GM19372 (cell line): ENCODE results near the gene PPM1N.

Experiments
- ATAC-seq: cut with Tn5 transposase; IDR thresholded peaks from one replicate; pipeline ENCODE4 v1.9.1; 2021; ENCODE audit warnings: mild to moderate bottlenecking, low read depth, moderate library complexity; ENCODE audit not compliant: unreplicated experiment

PPM1N gene, protein sequence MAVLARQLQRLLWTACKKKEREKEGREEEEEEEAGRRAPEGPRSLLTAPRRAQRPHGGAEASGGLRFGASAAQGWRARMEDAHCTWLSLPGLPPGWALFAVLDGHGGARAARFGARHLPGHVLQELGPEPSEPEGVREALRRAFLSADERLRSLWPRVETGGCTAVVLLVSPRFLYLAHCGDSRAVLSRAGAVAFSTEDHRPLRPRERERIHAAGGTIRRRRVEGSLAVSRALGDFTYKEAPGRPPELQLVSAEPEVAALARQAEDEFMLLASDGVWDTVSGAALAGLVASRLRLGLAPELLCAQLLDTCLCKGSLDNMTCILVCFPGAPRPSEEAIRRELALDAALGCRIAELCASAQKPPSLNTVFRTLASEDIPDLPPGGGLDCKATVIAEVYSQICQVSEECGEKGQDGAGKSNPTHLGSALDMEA

DNA sequence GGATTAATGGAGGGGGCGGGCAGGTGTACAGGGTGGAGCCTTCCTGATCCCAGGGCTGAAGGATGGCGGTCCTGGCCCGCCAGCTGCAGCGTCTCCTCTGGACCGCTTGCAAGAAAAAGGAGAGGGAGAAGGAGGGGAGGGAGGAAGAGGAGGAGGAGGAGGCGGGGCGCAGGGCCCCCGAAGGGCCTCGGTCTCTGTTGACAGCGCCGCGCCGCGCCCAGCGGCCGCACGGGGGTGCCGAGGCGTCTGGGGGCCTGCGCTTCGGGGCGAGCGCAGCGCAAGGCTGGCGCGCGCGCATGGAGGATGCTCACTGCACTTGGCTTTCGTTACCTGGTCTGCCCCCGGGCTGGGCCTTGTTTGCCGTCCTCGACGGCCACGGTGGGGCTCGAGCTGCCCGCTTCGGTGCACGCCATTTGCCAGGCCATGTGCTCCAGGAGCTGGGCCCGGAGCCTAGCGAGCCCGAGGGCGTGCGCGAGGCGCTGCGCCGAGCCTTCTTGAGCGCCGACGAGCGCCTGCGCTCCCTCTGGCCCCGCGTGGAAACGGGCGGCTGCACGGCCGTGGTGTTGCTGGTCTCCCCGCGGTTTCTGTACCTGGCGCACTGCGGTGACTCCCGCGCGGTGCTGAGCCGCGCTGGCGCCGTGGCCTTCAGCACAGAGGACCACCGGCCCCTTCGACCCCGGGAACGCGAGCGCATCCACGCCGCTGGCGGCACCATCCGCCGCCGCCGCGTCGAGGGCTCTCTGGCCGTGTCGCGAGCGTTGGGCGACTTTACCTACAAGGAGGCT is at the start of gene PPM1N:
PPM1N (plus strand) TSS at position 33 of the 785 bp plus-strand sequence; CDS start at position 63, 30 bp downstream.
- no peak for ATAC-seq

DNA sequence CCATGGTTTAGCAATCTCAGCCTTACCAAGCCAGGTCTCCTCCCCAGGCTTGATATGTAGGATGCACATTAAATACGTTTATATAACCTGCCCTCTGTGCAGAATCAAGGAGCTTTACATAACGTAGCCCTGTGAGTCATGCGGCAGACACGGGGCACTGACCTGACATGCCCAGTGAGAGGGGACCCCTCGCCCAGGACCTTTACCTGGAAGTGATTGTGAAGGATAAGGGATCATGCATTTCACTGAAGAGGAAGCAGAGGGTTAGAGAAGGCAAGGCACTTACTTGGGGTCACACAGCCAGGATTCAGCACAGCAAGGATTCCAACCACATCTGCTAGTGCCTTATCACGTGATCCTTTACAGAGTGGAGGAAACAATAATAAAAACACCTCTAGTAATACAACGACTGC is 49.4 kb upstream of the PPM1N start:
- no peak for ATAC-seq

DNA sequence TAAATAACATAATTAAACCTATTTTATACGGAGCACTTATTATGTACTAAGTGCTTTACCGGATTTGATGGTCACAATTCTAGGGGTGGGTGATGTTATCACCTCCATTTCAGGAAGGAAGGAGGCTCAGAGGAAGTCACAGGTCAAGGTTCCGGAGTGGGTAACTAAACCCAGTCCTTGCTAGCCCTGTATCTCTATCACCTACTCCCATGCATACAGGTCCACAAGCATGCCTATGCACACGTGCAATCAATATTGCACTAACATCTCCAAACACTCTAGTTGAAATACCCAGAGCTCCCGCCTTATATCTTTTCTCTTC is 48.3 kb upstream of the PPM1N start:
- ATAC-seq, result no peak

DNA sequence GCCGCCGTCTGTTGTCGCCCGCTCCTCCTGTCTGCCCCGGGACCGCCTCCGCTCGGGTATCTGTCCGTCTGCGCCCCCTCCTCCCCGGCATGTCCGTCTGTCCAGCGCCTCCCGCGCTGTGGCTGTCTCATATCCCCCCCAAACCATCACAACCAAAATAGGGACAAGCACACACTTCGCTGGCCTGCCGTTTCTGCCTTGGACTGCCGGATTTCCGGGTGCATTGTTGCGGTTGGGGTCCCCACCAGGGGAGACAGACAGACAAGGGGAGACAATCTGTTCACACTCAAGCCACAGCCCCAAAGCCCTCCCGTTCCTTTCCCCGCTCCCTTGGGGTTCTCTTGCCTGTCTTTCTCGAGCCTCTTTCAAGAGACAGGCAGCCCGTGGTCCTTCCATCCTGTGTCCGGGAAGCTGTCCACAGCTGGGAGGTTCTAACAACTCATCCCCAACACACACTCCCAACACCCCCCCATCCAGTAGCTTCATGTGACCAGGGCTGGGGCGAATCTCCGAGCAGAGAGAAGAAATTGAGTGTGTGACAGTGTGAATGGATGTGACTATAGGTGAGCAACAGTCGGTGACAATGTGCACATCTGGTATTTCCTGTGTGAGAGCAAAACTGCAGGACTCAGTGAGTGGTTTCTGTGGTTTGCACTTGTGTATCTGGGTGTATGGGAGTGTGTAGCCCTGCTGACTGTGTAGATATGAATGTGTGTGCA is 47.0 kb upstream of the PPM1N start:
- no peak for ATAC-seq

DNA sequence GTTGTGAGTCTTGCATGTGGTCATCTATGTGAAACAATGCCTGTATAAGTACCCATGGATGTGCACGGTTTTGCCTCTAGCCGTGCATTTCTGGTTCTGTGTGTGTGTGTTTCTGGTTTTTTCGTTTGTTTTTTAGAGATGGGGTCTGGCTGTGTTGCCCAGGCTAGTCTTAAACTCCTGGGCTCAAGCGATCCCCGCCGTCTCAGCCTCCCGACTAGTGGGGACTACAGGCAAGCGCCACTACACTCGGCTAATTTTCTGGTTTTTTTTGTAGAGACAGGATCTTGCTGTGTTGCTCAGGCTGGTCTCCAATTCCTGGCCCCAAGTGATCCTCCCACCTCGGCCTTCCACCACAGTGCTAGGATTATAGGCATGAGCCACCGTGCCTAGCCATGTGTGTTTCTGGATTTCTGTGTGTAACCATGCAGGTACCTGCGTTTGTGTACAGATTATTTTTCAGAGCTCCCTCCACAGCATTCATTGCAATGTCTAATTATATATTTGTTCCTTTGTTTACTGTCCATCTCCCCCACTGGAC is 46.3 kb upstream of the PPM1N start:
- no peak for ATAC-seq

DNA sequence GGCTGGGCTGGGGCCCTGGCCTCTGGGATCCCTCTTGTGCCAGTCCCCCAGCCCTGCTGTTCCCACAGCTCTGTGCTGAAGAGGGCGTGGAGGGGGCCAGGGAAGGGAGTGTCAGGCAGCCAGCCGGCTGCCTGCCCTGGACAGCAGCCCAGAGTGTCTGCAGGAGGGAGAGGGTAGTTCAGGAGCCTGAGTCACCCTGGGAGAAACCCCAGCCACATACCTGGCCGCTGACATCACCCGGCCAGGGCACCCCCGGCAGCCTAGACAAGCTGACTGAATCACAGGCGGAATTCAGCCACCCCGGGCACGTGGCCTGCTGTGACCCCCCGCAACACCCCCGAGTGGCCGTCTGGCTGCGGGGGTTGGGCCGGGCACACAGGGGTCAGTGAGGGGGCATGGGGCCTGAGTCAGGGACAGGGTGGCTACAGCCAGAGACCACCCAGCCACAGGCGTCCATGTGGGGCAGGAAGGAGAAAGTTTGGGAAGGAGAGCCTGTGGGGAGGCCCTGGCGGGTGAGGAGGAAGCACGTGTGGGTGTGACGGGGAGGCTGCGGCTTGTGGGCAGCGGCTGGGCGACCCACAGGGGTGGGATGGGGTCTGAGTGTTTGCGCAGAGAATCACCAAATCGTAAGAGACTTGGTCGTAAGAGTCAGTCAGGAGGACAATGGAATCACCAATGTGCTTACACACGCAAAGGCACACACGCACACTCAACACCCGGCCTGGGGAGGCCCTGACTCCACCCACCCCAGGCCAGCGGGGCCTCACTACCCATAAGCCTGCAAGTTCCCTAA is 42.3 kb upstream of the PPM1N start:
- ATAC-seq, result no peak

DNA sequence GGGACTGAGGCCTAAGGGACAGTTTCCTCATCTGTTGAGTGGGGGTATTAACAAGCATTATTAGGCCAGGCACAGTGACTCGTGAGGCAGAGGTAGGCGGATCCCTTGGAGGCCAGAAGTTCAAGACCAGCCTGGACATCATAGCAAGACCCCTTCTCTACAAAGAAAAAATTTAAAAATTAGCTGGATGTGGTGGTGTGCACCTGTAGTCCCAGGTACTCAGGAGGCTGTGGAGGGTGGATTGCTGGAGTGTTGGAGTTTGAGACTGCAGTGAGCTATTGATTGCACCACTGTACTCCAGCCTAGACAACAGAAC is 41.8 kb upstream of the PPM1N start:
- no peak for ATAC-seq

DNA sequence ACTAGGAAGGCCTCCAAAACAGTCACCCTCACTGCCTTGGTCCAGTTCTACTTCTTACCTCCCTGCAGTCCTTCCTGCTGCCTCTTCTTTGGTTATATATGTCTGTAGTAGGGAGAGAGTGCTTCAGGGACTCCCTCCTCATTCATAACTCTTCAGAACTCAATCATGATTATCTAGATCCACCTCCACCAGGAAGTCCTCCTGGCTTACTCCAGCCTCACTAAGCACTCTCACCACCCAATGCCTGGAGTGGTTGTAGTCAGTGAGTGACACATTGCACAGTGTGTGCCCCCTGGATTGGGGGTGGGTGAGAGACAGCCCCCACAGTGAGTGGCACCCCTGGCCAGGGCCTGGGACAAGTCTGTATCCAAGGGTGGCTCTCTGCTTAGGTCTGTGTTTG is 40.5 kb upstream of the PPM1N start:
- no peak for ATAC-seq

DNA sequence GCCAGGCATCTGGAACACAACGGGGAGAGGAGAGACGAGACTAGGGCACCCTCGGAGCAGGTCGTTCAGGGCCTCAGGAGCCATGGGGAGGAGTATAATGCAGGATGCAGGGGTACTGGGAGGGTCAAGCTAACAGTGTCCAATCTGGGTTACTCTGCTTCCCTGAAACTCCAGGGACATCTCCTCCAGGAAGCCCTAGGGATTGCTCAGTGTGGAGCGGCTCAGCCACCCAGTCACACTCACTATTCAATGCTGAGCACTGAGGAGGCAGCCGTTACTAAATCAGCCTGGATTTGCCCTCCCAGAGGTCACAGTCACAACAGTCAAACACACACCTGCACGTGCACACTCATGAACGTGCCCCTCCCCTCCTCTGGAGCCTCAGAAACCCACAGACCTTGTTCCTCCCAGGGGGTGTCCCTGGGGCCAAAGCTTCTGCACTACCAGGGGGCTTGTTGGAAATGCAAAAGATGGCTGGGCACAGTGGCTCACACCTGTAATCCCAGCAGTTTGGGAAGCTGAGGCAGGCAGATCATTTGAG is 37.4 kb upstream of the PPM1N start:
- no peak for ATAC-seq

DNA sequence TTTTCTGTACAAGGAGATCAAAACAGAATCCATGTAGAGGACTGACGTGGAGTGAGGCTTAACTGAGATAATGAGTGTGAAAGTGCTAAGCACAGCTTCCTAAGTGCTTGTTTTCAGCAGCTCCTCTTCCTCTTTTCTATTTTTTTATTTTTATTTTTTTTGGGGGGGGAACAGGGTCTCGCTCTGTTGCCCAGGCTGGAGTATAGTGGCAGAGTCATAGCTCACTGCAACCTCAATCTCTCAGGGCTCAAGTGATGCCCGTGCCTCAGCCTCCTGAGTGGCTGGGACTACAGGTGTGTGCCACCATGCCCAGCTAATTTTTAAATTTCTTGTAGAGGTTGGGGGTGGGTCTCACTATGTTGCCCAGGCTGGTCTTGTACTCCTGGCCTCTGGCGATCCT is 36.1 kb upstream of the PPM1N start:
- no peak for ATAC-seq

DNA sequence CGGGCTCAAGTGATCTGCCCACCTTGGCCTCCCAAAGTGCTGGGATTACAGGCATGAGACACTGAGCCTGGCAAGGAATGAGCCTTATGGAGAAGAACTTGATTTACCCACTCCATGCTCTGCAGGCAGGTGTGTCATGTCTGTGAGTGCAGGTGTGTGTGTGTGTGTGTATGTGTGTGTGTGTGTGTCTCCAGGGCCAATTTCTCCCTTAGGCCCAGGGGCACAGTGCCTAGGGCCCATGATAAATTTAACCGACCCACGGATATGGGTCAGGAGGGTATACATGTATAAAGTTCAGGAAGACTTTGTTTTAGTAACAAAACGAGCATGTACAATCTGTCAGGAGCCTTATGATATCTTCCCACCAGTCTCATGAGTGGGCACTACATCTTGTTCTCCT is 35.0 kb upstream of the PPM1N start:
- no peak for ATAC-seq

DNA sequence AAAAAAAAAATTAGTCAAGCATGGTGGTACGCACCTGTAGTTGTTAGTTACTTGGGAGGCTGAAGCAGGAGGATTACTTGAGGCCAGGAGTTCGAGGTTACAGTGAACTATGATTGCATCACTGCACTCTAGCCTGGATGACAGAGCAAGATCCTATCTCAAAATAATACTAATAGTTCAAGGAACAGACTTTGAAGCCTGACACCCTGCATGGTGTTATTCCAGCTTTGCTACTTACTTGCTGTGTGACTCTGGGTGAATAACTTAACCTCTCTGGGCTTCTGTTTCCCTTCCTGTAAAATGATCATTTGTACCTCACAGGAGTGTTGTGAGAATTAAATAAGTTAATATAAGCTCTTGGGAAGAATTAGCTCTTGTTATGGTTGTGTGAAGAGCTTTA is 34.0 kb upstream of the PPM1N start:
- no peak for ATAC-seq

DNA sequence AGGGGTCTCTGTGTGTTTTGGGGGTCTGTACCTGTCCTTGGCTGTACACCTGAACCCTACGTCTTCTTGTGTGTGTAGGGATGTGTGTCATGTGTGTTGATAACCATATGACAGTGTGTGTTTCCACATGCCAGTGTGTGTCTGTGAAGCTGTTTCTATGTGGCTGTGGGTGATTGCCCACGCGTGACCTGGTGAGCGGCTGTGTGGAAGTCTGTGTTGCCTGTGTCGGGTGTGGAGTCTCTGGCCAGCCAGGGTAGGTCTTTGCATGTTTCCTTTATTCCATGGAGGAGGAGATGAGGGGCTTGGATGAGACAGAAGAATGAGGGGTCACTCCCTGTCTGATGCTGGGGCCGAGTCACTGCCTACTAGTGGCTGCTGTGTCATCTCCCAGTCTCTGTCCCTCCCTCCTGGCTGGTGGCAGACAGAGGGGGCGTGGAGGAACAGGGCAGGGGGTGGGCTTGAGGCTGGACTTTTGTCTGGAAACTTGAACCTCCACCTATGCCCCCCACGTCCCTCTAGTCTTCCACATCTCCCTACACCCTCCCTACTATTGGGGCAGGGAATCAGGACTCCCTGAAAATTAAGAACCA is 33.3 kb upstream of the PPM1N start:
- ATAC-seq, result no peak

DNA sequence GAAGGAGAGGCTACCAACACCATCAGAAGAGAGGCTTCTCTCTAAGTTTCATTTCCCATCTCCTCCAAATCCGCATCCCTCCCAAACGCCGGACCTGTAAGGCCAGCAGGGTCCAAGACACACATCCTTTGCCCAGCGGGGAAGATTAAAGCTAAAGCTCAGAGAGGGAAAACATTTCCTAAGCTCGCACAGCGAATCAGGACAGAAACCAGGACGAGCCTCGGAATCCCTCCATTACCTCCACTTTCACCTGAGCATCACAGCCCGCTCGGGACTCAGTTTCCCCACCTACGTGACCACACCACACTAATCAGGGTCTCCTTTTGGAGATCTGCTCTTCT is 31.2 kb upstream of the PPM1N start:
- no peak for ATAC-seq

DNA sequence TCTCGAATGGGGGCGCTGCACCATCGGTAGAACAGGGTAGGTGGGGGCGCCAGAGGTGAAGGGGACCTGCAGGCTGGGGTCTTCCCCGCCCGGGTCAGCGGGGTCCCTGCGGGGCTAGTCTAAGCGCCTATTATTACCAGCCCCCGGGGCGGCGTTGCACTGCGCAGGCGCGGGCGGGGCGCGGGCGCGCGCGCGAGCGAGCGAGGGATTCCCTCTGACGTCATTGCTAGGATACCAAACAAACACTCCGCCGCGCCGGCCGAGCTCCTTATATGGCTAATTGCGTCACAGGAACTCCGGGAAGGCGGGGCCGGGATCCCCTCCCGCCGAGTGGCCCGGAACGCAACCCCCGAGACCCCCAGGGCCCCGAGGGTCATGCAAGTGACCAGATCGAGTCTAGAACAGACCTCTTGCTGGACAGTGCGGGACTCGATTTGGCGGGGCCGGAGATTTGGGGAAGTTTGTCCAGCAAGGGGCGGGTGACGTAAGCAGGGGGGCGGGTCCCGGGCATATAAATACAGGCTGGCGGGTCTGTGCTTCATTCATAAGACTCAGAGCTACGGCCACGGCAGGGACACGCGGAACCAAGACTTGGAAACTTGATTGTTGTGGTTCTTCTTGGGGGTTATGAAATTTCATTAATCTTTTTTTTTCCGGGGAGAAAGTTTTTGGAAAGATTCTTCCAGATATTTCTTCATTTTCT is 30.6 kb upstream of the PPM1N start, which contains the start of gene FOSB:
FOSB (plus strand) TSS at position 541 of the 703 bp plus-strand sequence. CDS start 591 bp downstream, outside the sequence.
- peak; percentile 38 for ATAC-seq

DNA sequence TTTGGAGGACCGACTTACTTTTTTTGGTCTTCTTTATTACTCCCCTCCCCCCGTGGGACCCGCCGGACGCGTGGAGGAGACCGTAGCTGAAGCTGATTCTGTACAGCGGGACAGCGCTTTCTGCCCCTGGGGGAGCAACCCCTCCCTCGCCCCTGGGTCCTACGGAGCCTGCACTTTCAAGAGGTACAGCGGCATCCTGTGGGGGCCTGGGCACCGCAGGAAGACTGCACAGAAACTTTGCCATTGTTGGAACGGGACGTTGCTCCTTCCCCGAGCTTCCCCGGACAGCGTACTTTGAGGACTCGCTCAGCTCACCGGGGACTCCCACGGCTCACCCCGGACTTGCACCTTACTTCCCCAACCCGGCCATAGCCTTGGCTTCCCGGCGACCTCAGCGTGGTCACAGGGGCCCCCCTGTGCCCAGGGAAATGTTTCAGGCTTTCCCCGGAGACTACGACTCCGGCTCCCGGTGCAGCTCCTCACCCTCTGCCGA is 30.0 kb upstream of the PPM1N start:
- peak; percentile 15 for ATAC-seq

DNA sequence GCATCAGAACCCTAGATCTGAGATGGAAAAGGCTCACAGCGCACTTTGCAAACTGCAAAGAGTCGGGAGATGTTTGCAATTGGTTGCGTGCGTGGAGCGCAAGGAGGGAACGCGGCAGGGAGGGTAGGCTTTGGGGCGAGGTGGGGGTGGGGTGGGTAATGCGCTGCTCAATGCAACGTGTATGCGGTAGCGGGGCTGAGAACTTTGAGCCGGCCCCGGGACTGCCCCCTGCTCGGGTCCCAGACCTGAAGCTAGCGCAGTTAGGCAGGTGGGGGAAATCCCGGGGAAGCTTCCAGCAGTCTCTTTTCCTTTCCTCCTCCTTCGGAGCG is 29.5 kb upstream of the PPM1N start:
- no peak for ATAC-seq

DNA sequence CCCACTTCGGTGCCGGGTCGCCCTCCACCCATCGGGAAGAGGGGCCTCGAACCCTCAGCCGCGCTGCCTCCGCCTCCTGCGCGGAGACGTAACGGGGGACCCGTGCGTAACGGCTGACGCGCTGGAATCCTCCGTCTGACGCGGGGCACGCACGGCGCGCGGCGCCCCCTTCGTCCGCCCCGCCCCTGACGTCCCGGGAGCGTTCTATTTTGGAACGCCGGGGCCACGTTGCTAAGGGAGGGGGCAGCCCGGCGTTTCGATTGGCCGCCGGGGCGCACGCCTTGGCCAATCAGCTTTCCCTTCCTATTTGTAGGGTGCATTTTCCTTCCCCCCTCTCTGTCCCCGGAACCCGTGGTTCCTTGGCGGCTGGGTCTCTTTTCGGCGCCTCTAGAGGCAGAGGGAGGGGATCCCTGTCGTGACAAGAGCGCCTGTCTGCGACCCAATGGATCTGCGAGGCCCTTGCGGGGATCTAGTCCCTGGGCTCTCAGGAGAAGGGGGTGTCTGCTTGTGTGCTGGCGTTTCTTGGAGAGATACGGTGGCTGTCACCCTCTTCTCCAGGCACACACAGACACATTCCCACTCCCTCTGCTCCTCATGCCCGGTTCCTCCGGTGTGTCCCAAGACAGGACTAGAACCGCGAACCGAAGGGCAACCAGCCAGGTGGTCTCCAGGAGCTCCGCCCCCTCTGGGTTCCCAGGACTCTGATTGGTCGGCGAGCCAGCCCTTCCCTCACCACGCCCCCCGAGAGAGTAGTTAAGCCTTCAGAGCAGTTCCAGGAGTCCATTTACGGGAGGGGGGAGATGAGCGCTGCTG is 28.9 kb upstream of the PPM1N start:
- peak; percentile 42 for ATAC-seq
